ENCODE measurements around the gene LRRC72. TPM values are rescaled to one million over a fixed set of nuclear protein-coding genes. Genes with fewer than 3 reads are reported as not detected.

Gene LRRC72
- total and polyA plus RNA-seq, 10 of the 15 experiments (the other 5 are each of a cell fraction or from before 2014, with no cell fraction given), result not detected

DNA sequence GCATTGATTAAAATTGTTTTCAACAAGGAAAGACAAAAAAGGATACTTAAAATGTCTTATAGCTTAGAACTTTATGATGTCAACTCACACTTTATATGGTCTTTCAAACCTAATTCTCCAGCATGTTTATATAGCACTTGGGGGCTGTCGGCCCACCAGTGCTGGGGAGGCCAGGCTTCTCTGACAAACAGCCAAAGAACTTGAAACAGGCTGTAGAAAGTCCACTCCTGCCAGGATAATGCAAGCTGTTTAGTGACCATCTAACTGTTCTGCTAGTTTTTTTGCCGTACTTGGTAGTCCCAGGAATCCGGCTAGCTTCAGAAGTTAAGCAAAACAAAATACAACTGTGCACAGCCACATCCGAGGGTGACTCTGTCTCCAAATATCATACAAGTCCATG lies 47.5 kb upstream of the LRRC72 start:
- FAIRE-seq (no peak), DNase-seq (ENCODE audit: low read depth, low spot score) (no peak)
- in situ Hi-C loops (cut with MboI), result no loop called here
- TF ChIP-seq RAD21 (IDR thresholded peaks at IDR 0.05; ENCODE audit: insufficient read depth, low read depth, low read length) (no peak), IRF4 (IDR thresholded peaks at IDR 0.05; ENCODE audit: low read depth, low read length) (no peak), ATF7 (IDR thresholded peaks at IDR 0.05; ENCODE audit: low read depth) (no peak), POU2F2 (IDR thresholded peaks at IDR 0.05; ENCODE audit: borderline replicate concordance, low read depth, low read length) (no peak), NFIC (IDR thresholded peaks at IDR 0.05; ENCODE audit: low read depth, low read length) (no peak), ZZZ3 (IDR thresholded peaks at IDR 0.05; ENCODE audit: control insufficient read depth, insufficient read length, low read depth) (no peak), FOXM1 (IDR thresholded peaks at IDR 0.05; ENCODE audit: low read depth, low read length) (no peak), ZNF274 (IDR thresholded peaks at IDR 0.05; ENCODE audit: insufficient read depth, insufficient read length) (no peak), SPI1 (IDR thresholded peaks at IDR 0.05; ENCODE audit: borderline replicate concordance, insufficient read depth, low read depth, low read length) (no peak)
- TF ChIP-seq, protein P1, sequence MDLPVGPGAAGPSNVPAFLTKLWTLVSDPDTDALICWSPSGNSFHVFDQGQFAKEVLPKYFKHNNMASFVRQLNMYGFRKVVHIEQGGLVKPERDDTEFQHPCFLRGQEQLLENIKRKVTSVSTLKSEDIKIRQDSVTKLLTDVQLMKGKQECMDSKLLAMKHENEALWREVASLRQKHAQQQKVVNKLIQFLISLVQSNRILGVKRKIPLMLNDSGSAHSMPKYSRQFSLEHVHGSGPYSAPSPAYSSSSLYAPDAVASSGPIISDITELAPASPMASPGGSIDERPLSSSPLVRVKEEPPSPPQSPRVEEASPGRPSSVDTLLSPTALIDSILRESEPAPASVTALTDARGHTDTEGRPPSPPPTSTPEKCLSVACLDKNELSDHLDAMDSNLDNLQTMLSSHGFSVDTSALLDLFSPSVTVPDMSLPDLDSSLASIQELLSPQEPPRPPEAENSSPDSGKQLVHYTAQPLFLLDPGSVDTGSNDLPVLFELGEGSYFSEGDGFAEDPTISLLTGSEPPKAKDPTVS (IDR thresholded peaks at IDR 0.05; ENCODE audit: low read depth, low read length), result no peak
- TF ChIP-seq, protein P2, sequence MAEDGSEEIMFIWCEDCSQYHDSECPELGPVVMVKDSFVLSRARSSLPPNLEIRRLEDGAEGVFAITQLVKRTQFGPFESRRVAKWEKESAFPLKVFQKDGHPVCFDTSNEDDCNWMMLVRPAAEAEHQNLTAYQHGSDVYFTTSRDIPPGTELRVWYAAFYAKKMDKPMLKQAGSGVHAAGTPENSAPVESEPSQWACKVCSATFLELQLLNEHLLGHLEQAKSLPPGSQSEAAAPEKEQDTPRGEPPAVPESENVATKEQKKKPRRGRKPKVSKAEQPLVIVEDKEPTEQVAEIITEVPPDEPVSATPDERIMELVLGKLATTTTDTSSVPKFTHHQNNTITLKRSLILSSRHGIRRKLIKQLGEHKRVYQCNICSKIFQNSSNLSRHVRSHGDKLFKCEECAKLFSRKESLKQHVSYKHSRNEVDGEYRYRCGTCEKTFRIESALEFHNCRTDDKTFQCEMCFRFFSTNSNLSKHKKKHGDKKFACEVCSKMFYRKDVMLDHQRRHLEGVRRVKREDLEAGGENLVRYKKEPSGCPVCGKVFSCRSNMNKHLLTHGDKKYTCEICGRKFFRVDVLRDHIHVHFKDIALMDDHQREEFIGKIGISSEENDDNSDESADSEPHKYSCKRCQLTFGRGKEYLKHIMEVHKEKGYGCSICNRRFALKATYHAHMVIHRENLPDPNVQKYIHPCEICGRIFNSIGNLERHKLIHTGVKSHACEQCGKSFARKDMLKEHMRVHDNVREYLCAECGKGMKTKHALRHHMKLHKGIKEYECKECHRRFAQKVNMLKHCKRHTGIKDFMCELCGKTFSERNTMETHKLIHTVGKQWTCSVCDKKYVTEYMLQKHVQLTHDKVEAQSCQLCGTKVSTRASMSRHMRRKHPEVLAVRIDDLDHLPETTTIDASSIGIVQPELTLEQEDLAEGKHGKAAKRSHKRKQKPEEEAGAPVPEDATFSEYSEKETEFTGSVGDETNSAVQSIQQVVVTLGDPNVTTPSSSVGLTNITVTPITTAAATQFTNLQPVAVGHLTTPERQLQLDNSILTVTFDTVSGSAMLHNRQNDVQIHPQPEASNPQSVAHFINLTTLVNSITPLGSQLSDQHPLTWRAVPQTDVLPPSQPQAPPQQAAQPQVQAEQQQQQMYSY (CRISPR knock-in tag; IDR thresholded peaks at IDR 0.05), result no peak
- TF ChIP-seq, protein P3, sequence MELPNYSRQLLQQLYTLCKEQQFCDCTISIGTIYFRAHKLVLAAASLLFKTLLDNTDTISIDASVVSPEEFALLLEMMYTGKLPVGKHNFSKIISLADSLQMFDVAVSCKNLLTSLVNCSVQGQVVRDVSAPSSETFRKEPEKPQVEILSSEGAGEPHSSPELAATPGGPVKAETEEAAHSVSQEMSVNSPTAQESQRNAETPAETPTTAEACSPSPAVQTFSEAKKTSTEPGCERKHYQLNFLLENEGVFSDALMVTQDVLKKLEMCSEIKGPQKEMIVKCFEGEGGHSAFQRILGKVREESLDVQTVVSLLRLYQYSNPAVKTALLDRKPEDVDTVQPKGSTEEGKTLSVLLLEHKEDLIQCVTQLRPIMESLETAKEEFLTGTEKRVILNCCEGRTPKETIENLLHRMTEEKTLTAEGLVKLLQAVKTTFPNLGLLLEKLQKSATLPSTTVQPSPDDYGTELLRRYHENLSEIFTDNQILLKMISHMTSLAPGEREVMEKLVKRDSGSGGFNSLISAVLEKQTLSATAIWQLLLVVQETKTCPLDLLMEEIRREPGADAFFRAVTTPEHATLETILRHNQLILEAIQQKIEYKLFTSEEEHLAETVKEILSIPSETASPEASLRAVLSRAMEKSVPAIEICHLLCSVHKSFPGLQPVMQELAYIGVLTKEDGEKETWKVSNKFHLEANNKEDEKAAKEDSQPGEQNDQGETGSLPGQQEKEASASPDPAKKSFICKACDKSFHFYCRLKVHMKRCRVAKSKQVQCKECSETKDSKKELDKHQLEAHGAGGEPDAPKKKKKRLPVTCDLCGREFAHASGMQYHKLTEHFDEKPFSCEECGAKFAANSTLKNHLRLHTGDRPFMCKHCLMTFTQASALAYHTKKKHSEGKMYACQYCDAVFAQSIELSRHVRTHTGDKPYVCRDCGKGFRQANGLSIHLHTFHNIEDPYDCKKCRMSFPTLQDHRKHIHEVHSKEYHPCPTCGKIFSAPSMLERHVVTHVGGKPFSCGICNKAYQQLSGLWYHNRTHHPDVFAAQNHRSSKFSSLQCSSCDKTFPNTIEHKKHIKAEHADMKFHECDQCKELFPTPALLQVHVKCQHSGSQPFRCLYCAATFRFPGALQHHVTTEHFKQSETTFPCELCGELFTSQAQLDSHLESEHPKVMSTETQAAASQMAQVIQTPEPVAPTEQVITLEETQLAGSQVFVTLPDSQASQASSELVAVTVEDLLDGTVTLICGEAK (IDR thresholded peaks at IDR 0.05; ENCODE audit: borderline replicate concordance), result no peak
- TF ChIP-seq, protein P4, sequence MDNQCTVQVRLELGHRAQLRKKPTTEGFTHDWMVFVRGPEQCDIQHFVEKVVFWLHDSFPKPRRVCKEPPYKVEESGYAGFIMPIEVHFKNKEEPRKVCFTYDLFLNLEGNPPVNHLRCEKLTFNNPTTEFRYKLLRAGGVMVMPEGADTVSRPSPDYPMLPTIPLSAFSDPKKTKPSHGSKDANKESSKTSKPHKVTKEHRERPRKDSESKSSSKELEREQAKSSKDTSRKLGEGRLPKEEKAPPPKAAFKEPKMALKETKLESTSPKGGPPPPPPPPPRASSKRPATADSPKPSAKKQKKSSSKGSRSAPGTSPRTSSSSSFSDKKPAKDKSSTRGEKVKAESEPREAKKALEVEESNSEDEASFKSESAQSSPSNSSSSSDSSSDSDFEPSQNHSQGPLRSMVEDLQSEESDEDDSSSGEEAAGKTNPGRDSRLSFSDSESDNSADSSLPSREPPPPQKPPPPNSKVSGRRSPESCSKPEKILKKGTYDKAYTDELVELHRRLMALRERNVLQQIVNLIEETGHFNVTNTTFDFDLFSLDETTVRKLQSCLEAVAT (IDR thresholded peaks at IDR 0.05), result no peak

More for the DNA sequence above, 47.5 kb upstream of the LRRC72 start:
- H3K79me2 ChIP-seq (ENCODE audit: control insufficient read depth, insufficient read depth, low read length), result no peaks in the 10 kb centered on the region
- SMC1A ChIA-PET (ENCODE audit: uncharacterized antibody, unreplicated experiment), result no interaction called here
- H3K27ac ChIP-seq (ENCODE audit: control insufficient read depth, insufficient read depth), result no peak overlapping the region
- ATAC-seq, result no peak
- H4K20me1 ChIP-seq (ENCODE audit: control insufficient read depth, insufficient read depth), result no peaks in the 10 kb centered on the region
- no peak overlapping the region for H2AFZ ChIP-seq (ENCODE audit: control insufficient read depth, low read depth, low read length)
- intact Hi-C loops (cut with micrococcal nuclease; ENCODE audit: unreplicated experiment), result no loop called here
- POLR2A ChIA-PET, result no interaction called here
- BruUV-seq (replicated peaks), result no TSS peak
- no peaks in the 10 kb centered on the region for H3K36me3 ChIP-seq (ENCODE audit: control insufficient read depth in 2 of 2, insufficient read depth in 2 of 2, low read length in 1 of 2)
- RAD21 ChIA-PET (ENCODE audit: unreplicated experiment), result no interaction called here
- H3K4me2 ChIP-seq (ENCODE audit: control insufficient read depth, insufficient read depth), result no peak overlapping the region
- H3K9me3 ChIP-seq (replicated peaks; ENCODE audit: control insufficient read depth, insufficient read depth, low read length), result no peaks in the 10 kb centered on the region
- no peaks in the 10 kb centered on the region for H3K27me3 ChIP-seq (replicated peaks in 1 of 2; ENCODE audit: control insufficient read depth in 2 of 2, insufficient read depth in 2 of 2, low read length in 1 of 2)
- WGBS (ENCODE audit: insufficient coverage, insufficient replicate concordance, low lambda C conversion rate, missing lambda C conversion rate), result 44% methylated on average over 4 of the region's 4 CpGs
- H3K4me3 ChIP-seq, result no peak overlapping the region
- CTCF ChIA-PET, result no interaction called here
- H3K4me1 ChIP-seq (ENCODE audit: control insufficient read depth, insufficient read depth, low read length), result no peaks in the 10 kb centered on the region
- no peak overlapping the region for H3K9ac ChIP-seq (ENCODE audit: control insufficient read depth, insufficient read depth, low read length)
